Nephron progenitor cell (in vitro differentiated cells): Measurements from ENCODE around the gene SLC44A4.

ENCODE experiments used
- DNase-seq: peaks from one replicate; pipeline ENCODE4 v3.0.0; 2021
- H3K27ac Mint-ChIP-seq: 2 replicates; pipeline ENCODE4 v1.8.0; 2021; ENCODE audit warnings: mild to moderate bottlenecking, moderate library complexity, mixed read lengths
- H3K27me3 Mint-ChIP-seq: 2 replicates; pipeline ENCODE4 v1.8.0; 2021; ENCODE audit warnings: mild to moderate bottlenecking, low read depth, mixed read lengths; ENCODE audit not compliant: poor library complexity
- H3K36me3 Mint-ChIP-seq: 2 replicates; pipeline ENCODE4 v1.8.0; 2021; ENCODE audit warnings: low read depth, mixed read lengths
- H3K4me1 Mint-ChIP-seq: 2 replicates; pipeline ENCODE4 v1.8.0; 2021; ENCODE audit warnings: mixed read lengths
- H3K4me3 Mint-ChIP-seq: 2 replicates; pipeline ENCODE4 v1.8.0; 2021; ENCODE audit warnings: mild to moderate bottlenecking, moderate library complexity, mixed read lengths
- H3K9me3 Mint-ChIP-seq: 2 replicates; pipeline ENCODE4 v1.8.0; 2021; ENCODE audit warnings: mild to moderate bottlenecking, moderate library complexity, mixed read lengths
- CTCF ChIP-seq: fragments of 200-600 bp; sonication (generic); IDR thresholded peaks from 2 replicates; pipeline ENCODE4 v1.5.0; 2021; ENCODE audit warnings: antibody characterized with exemption

Gene SLC44A4

GRCh38 chr6:31879901-31880300 lies 1.1 kb upstream of the SLC44A4 start:
- peaks cover 4% of the 10 kb centered on the region for H3K27me3 Mint-ChIP-seq
- no peaks in the 10 kb centered on the region for H3K9me3 Mint-ChIP-seq
- DNase-seq: no peak
- H3K27ac Mint-ChIP-seq: no peak overlapping the region
- H3K36me3 Mint-ChIP-seq: peaks cover 44% of the 10 kb centered on the region
- H3K4me3 Mint-ChIP-seq: no peak overlapping the region
- H3K4me1 Mint-ChIP-seq: peaks cover 31% of the 10 kb centered on the region
- TF ChIP-seq CTCF: no peak

- H3K27me3 Mint-ChIP-seq: peaks cover 4% of the 10 kb centered on the region
- TF ChIP-seq CTCF: no peak
- H3K4me3 Mint-ChIP-seq: no peak overlapping the region
- DNase-seq: no peak
- H3K4me1 Mint-ChIP-seq: peaks cover 31% of the 10 kb centered on the region
- peaks cover 43% of the 10 kb centered on the region for H3K36me3 Mint-ChIP-seq
- no peaks in the 10 kb centered on the region for H3K9me3 Mint-ChIP-seq
- H3K27ac Mint-ChIP-seq: no peak overlapping the region
Measured at GRCh38 chr6:31879143-31879542, 346 bp upstream of the SLC44A4 start.

GRCh38 chr6:31878222-31878621 lies 575 bp downstream of the SLC44A4 start:
- Mint-ChIP-seq H3K9me3 (no peaks in the 10 kb centered on the region), H3K27ac (peak overlapping the region; percentile 85), H3K27me3 (peaks cover 4% of the 10 kb centered on the region), H3K4me3 (no peak overlapping the region), H3K4me1 (peaks cover 31% of the 10 kb centered on the region), H3K36me3 (peaks cover 41% of the 10 kb centered on the region)
- no peak for TF ChIP-seq CTCF
- DNase-seq: no peak

GRCh38 chr6:31877651-31878161 lies 1.1 kb downstream of the SLC44A4 start:
- Mint-ChIP-seq H3K27ac (peak overlapping the region; percentile 85), H3K4me3 (no peak overlapping the region), H3K27me3 (peaks cover 4% of the 10 kb centered on the region), H3K9me3 (no peaks in the 10 kb centered on the region), H3K36me3 (peaks cover 36% of the 10 kb centered on the region), H3K4me1 (peaks cover 31% of the 10 kb centered on the region)
- TF ChIP-seq CTCF: no peak
- no peak for DNase-seq

GRCh38 chr6:31877125-31877650 lies 1.6 kb downstream of the SLC44A4 start:
- Mint-ChIP-seq H3K4me1 (peaks cover 31% of the 10 kb centered on the region), H3K27me3 (peaks cover 4% of the 10 kb centered on the region), H3K4me3 (no peak overlapping the region), H3K9me3 (no peaks in the 10 kb centered on the region), H3K36me3 (peaks cover 31% of the 10 kb centered on the region), H3K27ac (no peak overlapping the region)
- no peak for DNase-seq
- no peak for TF ChIP-seq CTCF

- Mint-ChIP-seq H3K4me3 (no peak overlapping the region), H3K4me1 (peaks cover 36% of the 10 kb centered on the region), H3K27me3 (peaks cover 8% of the 10 kb centered on the region), H3K9me3 (no peaks in the 10 kb centered on the region), H3K27ac (no peak overlapping the region), H3K36me3 (peaks cover 23% of the 10 kb centered on the region)
- DNase-seq: no peak
- TF ChIP-seq CTCF: no peak
Measured at GRCh38 chr6:31876357-31876756, 2.4 kb downstream of the SLC44A4 start.
